IPS-20b (cell line): Measurements from ENCODE around the gene LYPD6B.
A peak's percentile ranks its signal among the peaks of the same experiment; 100 is the strongest.

ENCODE experiments used
- H3K27ac ChIP-seq: one replicate; pipeline ENCODE4 v1.5.1; 2013; ENCODE audit warnings: low read length
- H3K27me3 ChIP-seq: 2 replicates; pipeline ENCODE4 v1.6.1; 2013; ENCODE audit warnings: mild to moderate bottlenecking, low read length, inconsistent platforms; ENCODE audit not compliant: insufficient read depth
- H3K36me3 ChIP-seq: 2 replicates; pipeline ENCODE4 v1.6.1; 2013; ENCODE audit warnings: low read depth, mild to moderate bottlenecking, inconsistent platforms, low read length, moderate library complexity; ENCODE audit not compliant: insufficient read depth
- H3K4me1 ChIP-seq: 2 replicates; pipeline ENCODE4 v1.6.1; 2013; ENCODE audit warnings: mild to moderate bottlenecking, control low read depth, inconsistent platforms, low read length, moderate library complexity; ENCODE audit not compliant: insufficient read depth
- H3K4me3 ChIP-seq: 2 replicates; pipeline ENCODE4 v1.5.1; 2013; ENCODE audit warnings: mild to moderate bottlenecking, low read length, inconsistent platforms
- H3K9ac ChIP-seq: 2 replicates; pipeline ENCODE4 v1.6.1; 2013; ENCODE audit warnings: low read depth, mild to moderate bottlenecking, inconsistent platforms, low read length, moderate library complexity
- H3K9me3 ChIP-seq: 2 replicates; pipeline ENCODE4 v1.6.1; 2013; ENCODE audit warnings: mild to moderate bottlenecking, low read depth, low read length, inconsistent platforms; ENCODE audit not compliant: insufficient read depth

LYPD6B gene

DNA sequence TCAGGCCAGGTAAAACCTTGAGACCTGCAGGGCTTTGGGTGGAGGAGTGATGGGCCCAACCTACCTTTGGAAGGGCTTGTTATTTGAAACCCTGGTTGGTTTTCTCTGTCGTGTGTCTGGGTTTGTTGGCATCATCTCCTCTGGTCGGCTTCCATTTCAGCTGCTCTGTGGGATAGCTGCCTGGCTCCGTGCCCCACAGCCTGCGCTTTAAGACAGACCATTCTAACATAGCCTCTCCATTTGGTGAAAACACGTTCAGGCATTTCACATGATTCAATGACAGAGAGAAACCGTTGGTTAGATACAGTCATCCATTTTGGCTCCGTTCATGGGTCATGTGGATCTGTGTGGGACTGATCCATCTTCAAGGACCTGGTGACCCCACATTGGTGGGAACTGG, 37.0 kb upstream of the LYPD6B start:
- H3K4me1 ChIP-seq, result peaks cover 25% of the 10 kb centered on the region
- peak overlapping the region; percentile 3 for H3K27ac ChIP-seq
- H3K9me3 ChIP-seq, result no peaks in the 10 kb centered on the region
- no peak overlapping the region for H3K4me3 ChIP-seq
- H3K36me3 ChIP-seq, result peaks cover 62% of the 10 kb centered on the region
- no peaks in the 10 kb centered on the region for H3K27me3 ChIP-seq
- H3K9ac ChIP-seq, result no peak overlapping the region

DNA sequence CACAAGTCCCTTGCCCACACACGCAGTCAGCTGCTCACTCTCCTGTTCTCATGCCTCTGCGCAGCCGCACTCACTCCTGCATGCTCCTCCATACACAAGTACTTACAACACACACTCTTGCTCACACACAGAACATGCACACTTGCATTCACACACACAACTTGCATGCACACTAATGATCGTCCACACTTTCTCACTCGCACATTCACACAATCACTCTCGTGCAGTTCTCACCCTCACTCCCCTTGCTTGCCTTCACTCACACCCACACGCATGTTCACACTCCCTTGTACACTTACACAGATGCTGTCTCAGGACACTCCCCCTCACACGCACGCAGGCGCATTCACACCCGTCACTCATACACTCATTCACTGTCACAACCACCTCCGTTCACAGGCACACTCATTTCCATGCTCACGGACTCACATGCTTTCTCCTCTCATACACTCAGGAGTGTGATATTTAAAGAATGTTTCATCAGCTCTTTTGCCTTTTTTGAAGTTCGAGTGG, 36.1 kb upstream of the LYPD6B start:
- Histone ChIP-seq H3K27ac (no peak overlapping the region), H3K4me3 (no peak overlapping the region), H3K9me3 (no peaks in the 10 kb centered on the region), H3K36me3 (peaks cover 58% of the 10 kb centered on the region), H3K27me3 (no peaks in the 10 kb centered on the region), H3K4me1 (peaks cover 28% of the 10 kb centered on the region), H3K9ac (no peak overlapping the region)

DNA sequence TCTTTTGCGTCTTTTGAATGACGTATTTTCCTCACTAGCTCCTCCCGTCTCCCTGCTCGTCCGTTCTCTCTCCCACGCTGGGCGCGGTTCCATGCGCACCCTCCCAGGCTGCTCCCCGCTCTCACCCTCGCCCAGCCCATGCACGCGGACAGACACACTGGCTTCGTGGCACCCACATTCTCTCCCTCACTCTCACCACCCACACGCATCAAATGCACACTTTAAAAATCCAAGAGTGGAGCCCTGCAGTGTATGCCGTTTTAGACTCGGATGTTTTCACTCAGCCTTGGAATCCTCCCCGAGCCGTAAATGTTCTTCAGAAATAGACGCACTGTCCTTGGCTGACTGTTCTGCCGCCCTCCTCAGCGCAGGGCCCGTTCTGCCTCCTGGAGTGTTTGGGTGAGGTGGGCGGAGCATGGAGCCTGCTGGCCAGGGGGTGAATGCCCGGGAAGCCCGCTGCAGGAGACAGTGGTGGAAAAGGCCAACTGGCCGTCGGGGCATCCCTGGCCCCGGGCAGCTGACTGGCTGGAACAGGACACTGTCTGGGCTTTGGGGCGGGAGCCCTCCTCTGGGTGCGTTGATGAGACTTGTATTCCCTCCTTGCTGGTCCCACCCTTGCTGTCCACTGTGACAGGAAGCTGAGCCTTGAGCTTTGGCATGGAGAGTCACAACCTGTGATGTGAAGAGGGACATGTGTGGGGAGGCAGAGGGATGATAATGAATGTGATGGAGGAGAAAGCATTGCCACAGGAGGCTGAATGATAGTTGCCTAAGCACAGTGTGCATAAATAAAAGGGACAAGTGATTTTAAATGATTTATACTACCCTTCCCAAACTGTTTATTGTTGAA, 35.4 kb upstream of the LYPD6B start:
- Histone ChIP-seq H3K4me3 (no peak overlapping the region), H3K9ac (no peak overlapping the region), H3K36me3 (peaks cover 61% of the 10 kb centered on the region), H3K4me1 (peaks cover 28% of the 10 kb centered on the region), H3K9me3 (no peaks in the 10 kb centered on the region), H3K27me3 (no peaks in the 10 kb centered on the region), H3K27ac (no peak overlapping the region)

DNA sequence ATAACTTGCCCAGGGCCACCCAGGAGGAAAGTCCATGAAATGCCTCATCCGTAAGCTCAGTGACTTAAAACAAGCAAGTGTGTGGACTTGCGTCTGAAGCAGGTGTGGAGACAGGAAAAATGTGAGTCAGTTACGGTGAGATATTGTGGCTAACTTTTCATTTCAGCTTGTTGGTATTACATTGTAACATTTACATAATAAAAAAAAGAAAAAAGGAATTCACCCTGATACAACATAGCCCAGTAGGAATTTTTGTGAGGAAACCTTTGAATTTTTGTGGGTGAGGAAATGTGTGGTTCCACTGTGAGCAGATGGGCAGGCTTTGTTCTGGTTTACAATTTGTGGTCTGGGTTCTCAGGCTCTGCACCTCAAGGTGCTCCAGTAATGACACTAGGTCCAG, 33.7 kb upstream of the LYPD6B start:
- Histone ChIP-seq H3K36me3 (peaks cover 75% of the 10 kb centered on the region), H3K27ac (no peak overlapping the region), H3K4me1 (peaks cover 23% of the 10 kb centered on the region), H3K9ac (no peak overlapping the region), H3K9me3 (no peaks in the 10 kb centered on the region), H3K27me3 (no peaks in the 10 kb centered on the region), H3K4me3 (no peak overlapping the region)

DNA sequence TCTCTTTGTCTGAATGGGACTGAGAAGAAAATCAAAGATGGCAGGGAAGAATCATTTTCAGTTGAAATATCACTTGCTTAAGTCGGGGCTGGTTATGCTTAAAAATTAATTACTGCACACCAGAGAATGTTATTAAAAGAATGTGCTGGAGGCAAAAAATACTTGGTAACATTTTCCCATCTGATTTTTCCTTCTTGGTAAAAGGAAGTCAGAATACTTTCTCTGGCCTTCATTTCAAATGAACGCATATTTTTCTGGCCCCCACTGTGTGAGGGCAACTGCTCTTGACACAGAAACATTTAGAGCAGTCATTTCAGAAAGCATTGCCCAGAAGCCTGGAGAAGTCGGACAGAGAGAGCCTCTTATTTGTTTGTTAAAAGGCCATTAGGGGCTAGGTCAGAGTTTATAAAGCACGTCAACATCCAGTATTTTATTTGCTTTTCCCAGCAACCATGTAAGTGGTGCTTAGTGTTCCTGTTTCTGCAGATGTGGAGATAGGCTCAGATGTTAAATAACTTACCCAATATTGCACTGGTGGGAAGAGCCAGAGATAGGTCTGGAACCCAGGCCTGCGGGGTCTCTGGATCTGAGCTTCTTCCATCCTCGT, 32.9 kb upstream of the LYPD6B start:
- peaks cover 16% of the 10 kb centered on the region; the same call in 1 of the 2 replicates for H3K4me1 ChIP-seq
- H3K4me3 ChIP-seq, result no peak overlapping the region
- no peaks in the 10 kb centered on the region for H3K9me3 ChIP-seq
- no peak overlapping the region for H3K27ac ChIP-seq
- H3K36me3 ChIP-seq, result peaks cover 83% of the 10 kb centered on the region
- H3K27me3 ChIP-seq, result no peaks in the 10 kb centered on the region
- no peak overlapping the region for H3K9ac ChIP-seq

DNA sequence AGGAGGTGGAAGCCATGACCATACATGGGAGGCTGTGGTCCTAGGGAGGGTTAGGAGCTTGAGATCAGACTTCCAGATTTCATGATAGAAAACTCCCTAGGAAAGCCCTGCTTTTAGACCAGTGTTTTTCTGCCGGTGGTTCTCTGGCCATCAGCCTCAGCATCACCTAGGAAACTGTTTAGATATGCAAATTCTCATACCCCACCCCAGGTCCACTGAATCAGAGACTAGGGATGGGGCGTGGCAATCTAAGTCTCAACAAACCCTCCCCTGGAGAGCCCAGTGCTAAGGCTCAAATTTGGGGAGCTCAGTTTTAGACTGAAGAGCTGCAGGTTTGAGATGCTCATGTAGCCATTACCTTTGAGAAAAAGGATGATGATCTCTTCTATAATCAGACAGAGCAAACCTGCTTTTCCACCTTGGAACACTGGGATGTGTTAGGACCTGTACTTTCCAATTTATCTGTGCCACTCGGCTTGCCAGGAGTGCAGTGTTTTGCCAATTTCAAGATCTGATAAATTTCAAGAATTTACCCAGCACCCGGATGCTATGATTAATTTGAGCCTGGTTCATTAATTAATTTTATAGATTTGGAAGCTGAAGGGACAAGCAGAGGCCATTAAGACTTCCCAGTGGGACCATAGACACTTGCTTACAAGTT, 31.5 kb upstream of the LYPD6B start:
- no peak overlapping the region for H3K9ac ChIP-seq
- no peaks in the 10 kb centered on the region for H3K27me3 ChIP-seq
- peaks cover 8% of the 10 kb centered on the region; the same call in 1 of the 2 replicates for H3K4me1 ChIP-seq
- H3K9me3 ChIP-seq, result no peaks in the 10 kb centered on the region
- H3K27ac ChIP-seq, result no peak overlapping the region
- H3K36me3 ChIP-seq, result peaks cover 85% of the 10 kb centered on the region
- no peak overlapping the region for H3K4me3 ChIP-seq

DNA sequence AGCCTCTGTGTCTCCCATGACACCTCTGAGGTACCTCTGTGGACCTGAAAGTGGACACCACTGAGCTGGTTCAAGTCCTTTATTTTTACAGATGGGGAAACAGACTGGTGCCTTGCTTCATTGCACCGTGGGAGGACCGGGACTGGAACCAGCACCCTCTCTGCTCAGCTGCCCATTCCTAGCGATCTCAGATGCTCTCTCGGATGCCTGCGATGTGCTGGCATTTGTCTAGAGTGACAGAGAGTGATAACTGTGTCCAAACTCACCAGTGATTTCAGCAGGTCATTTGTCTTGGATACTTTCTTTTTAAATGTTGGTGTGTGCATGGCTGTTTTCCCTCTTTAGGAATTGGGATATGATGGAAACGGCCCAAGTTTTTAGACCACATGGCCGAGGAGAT, 30.1 kb upstream of the LYPD6B start:
- Histone ChIP-seq H3K36me3 (peaks cover 85% of the 10 kb centered on the region), H3K4me3 (no peak overlapping the region), H3K4me1 (peaks cover 8% of the 10 kb centered on the region; the same call in 1 of the 2 replicates), H3K27ac (no peak overlapping the region), H3K9ac (no peak overlapping the region), H3K27me3 (no peaks in the 10 kb centered on the region), H3K9me3 (no peaks in the 10 kb centered on the region)

DNA sequence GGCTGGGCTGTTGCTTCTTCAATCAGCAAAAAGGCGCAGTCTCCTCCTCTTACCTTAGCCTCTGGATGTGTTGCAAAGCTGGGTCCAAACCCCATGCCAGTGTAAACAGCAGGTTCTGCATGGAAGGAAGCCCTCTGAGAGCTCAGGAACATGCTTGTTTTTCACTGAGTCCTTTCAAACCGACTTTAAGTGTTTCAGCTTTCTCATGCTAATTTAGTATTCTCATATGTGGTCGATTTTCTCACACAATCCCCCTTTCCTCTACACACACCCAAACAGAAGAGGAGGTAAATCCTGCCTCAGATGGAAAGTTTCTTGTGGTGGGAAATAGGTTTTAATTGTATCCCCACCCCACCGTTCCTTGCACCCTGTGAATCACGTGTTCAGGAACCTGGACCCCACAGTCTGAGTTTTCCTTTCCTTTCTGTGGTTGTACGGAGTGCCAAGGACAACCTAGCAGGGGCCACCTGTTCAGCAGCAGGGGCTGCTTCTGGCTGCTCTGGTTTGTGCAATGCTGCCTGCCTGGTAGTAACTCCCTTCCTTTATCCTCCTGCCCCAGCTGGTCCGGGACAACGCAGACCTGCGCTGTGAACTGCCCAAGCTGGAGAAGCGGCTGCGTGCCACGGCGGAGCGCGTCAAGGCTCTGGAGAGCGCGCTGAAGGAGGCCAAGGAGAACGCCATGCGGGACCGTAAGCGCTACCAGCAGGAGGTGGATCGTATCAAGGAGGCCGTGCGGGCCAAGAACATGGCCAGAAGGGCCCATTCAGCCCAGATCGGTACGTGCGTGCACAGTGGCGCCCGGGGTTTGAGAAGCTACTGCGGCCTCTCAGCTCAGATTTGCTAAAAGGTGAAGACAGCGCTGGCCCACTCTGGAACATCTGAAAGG, 28.7 kb upstream of the LYPD6B start:
- peaks cover 83% of the 10 kb centered on the region for H3K36me3 ChIP-seq
- H3K4me1 ChIP-seq, result peaks cover 8% of the 10 kb centered on the region; the same call in 1 of the 2 replicates

DNA sequence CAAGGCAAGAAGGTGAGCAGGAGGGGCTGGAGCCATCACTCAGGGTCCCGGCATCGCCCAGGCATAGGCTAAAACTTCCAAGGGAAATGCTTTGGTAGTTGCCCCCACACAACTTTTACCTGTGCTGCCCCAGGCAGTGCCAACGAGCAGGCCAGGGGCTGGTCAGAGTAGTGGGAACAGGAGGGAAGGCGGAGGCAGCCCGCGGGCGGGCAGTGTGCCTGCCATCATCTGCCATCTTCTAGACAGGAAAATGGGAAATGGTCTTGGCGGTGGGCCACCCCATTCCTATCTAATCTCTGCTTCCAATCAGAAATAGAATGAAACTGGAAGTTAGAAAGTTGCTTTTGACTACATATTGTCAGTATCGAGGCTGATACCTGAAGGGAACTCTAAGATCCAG, 26.0 kb upstream of the LYPD6B start:
- Histone ChIP-seq H3K9me3 (no peaks in the 10 kb centered on the region), H3K4me3 (no peak overlapping the region), H3K4me1 (peaks cover 4% of the 10 kb centered on the region; the same call in 1 of the 2 replicates), H3K9ac (no peak overlapping the region), H3K36me3 (peaks cover 77% of the 10 kb centered on the region), H3K27ac (no peak overlapping the region), H3K27me3 (no peaks in the 10 kb centered on the region)

More for the DNA sequence above, 28.7 kb upstream of the LYPD6B start:
- Histone ChIP-seq H3K4me3 (no peak overlapping the region), H3K9me3 (no peaks in the 10 kb centered on the region), H3K27me3 (no peaks in the 10 kb centered on the region), H3K27ac (no peak overlapping the region), H3K9ac (no peak overlapping the region)

DNA sequence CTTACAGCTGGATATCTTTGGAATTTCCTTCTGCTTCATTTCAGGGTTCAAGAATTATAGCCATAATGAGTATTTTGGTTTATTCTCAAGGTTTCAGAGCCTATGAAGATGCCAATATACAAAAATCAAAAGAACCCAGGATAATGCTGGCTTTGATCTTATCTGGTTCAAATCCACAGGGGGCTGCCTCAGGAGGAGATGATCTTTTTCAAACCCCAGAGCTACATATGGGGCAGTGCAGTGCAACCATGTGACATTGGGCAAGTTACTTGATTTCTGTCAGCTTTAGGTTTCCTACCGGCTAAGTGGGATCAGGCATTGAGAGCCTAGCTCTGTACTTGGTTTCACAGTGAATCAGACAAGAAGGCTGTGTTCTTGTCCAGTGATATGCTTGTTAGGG, 23.0 kb upstream of the LYPD6B start:
- H3K4me3 ChIP-seq, result no peak overlapping the region
- H3K27ac ChIP-seq, result no peak overlapping the region
- no peaks in the 10 kb centered on the region for H3K27me3 ChIP-seq
- no peaks in the 10 kb centered on the region for H3K4me1 ChIP-seq
- no peaks in the 10 kb centered on the region for H3K9me3 ChIP-seq
- no peak overlapping the region for H3K9ac ChIP-seq
- H3K36me3 ChIP-seq, result peaks cover 67% of the 10 kb centered on the region
